CD4-positive, alpha-beta T cell treated with Interleukin-1 beta for 1 hour (primary cell): Measurements from ENCODE around the gene EDEM1.
A peak's percentile ranks its signal among the peaks of the same experiment; 100 is the strongest.
"Not testable (repeated sequence)": the region's sequence is repeated elsewhere in the genome, so short reads cannot be mapped to it uniquely, and the experiment has no call there.

Experiments
- DNase-seq, 2 donors: peaks; one replicate each; pipeline ENCODE4 v3.0.0-alpha.2; 2020 to 2022

EDEM1 gene

DNA sequence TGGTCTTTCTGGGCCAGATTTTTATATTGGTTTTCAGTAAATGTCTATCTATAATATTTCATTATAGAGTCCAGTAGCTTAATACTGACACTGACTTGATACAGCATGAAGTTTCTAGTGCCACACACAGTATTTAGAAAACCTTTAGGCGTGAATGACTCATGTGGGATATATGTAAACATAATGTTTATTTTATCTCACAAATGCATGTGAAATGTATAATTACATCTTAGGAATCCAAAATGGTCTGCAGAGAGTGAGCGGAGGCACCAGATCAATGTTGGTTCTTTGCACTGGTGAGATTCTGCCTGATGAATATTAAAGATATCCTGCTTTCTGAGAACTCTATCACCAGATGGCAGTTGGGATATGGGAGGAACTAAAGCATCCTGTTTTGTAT is 8.5 kb upstream of the EDEM1 start:
- DNase-seq = not testable (repeated sequence)

GRCh38 chr3:5181469-5182141 is 5.9 kb upstream of the EDEM1 start:
- DNase-seq = peak in 1 of 2 donors; percentile 35

- not testable (repeated sequence) for DNase-seq
Measured at GRCh38 chr3:5183714-5184113, 3.8 kb upstream of the EDEM1 start.

DNA sequence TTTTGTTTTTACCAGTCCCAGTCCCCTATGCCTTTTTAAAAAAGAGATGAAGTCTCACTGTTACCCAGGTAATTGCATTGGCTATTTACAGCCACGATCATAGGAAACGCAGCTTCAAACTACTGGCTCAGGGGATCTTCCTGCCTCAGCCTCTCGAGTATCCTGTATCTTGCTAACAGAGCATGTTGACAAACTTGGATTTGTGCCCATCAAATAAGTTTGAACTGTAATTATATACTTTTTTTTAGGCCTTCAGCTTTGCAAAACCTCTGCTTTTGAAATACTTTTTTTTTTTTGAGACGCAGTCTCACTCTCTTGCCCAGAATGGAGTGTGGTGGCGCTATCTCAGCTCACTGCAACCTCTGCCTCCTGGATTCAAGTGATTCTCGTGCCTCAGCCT is 3.0 kb upstream of the EDEM1 start:
- DNase-seq = no peak

- no peak for DNase-seq
Measured at GRCh38 chr3:5185093-5185673, 2.3 kb upstream of the EDEM1 start.

- DNase-seq = peak in 1 of 2 donors; percentile 33
Measured at GRCh38 chr3:5186089-5186857, 1.2 kb upstream of the EDEM1 start.

DNA sequence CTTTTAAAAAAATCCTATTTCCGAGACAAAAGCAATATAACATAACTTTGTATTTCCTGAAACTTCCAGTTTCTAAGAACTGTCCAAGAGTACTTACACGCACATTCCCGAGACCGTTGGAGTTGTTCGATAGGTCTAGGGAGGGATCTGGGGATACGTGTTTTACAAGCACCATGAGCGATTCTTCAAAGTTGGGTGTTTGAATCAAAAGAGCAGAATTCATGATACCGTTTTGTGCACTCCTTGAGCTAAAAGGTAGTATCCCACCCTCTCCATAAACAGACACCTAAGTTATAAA is 700 bp upstream of the EDEM1 start:
- DNase-seq = no peak

GRCh38 chr3:5187920-5188418 is 462 bp downstream of the EDEM1 start:
- peak; percentile 52 for DNase-seq

DNA sequence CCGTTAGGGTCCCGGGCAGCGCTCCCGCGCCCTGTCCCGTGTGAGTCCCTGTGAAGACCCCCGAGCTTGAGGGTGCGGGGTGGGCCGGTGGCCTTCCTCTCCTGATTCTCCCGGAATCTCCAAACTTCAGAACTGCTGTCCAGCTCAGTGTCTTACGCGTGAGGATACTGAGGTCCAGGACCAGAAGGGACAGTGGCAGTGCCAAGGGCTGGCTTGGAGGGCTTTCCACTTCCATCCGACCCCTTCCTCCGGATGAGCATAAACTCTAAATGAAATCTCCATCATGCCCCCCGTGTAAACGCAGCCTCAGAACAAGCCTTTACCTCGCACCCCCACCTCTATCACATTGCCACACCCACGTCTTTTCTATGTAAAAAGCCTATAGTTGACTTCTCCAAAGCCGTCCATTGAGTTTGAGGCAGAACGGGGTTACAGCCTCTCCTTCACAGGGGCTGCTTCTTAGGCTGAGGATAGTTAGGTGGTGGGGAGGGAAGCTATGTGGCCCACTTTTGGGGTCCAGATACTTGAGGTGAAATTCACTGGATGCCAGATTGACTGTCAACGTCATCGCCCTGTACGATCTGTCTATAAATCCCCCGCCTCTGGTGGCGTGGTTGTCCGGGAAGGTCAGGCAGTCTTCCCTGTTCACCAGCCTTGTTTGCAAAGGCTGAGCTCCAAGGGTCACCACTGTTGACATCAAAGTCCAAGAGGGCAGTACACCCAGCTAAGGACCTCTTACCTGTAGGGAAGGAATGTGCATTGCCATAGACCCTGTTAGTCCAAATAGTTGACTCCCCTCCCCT is 1.1 kb downstream of the EDEM1 start:
- peak; percentile 62 to 65 for DNase-seq

GRCh38 chr3:5190147-5190791 is 2.8 kb downstream of the EDEM1 start:
- no peak for DNase-seq

DNA sequence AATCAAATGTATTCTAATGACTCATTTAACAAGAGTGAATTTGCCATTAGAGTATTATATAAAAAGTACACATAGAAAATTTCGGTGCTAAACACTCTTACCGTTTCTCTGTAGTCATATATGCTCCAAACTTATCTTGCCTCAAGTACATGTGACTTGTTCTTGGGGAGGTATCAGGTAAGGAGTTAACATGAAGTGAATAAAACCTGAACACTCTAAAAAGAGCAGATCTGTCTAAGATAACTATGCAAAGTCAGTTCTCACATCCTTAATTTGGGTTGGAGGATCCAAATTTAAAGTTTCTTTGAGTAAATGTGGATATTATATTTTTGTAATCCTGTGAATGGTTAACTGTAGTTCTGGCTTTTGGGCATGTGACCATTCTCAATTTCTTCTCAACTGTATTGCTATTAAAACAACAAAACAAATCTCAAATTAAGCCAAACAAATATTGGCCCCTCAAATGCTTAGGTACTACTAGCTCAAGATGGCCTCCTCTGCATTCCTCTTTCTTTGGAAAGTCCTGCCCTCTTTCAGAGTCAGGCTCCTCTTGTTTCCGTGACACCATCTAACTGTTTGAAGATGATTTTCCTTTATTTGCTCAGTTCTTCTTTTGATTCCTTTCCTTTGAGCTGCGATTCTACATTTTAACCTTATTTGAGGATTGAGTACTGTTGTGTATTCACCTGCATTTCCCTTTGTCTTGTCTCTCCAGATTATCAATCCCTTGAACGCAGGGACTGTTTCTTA is 4.2 kb downstream of the EDEM1 start:
- DNase-seq = no peak

DNA sequence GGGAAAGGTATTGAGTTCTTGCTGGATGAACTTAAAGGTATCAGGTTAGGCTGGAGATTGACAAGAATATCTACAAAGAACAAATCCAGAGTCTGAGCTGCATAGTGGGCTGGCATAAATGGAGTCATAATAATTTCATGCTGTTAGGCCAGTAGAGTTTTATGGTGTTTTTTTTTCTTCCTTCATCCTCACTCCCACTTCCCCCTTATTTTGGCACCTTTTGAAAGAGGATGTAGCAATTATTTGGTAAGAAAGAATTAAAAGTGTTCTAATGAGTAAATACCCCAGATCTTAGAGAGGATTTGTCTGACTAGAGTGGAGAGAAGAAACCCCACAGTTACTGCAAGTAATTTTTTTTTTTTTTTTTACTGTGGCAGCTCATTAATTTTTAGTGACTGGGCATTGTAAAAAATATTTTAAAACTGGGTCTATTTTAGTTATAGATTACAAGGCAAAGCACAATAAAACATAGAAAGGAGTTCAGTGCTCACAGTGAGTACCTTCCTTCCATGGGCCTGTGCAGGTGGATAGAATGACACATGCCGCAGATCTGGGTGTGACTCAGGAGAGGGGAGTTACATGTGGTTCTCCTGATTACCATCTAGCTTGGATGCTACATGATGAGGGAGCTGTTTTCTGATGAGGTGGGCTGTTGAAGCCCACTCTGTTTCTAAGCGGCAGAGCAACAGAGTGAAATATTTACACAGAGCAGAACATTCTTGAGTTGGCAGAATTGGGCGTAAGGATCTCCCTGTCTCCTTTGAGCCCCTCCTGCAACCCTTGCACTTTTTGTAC is 5.3 kb downstream of the EDEM1 start:
- no peak for DNase-seq

DNA sequence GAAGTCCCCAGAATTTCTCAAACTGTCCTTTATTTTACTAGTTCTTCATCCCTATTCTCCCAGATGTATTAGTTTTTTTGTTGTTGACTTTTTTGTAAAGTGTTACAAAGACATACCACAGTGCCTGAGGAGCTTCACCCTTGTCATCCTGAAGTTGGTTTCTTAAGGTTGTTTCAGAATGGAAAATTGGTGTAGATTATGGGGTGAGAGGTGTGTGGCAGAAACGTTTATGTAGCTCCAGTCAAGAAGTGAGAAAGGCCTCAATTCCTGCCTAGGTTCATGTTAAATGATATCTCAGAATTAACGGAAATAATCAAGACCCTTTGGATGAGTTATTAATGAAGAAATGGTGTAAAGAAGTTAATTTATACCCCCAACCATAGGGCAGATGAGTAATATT is 6.8 kb downstream of the EDEM1 start:
- DNase-seq = no peak

GRCh38 chr3:5194801-5195509 is 7.4 kb downstream of the EDEM1 start:
- DNase-seq = peak; percentile 43 to 60

GRCh38 chr3:5195605-5196004 is 8.1 kb downstream of the EDEM1 start:
- DNase-seq = peak; percentile 39 to 55

DNA sequence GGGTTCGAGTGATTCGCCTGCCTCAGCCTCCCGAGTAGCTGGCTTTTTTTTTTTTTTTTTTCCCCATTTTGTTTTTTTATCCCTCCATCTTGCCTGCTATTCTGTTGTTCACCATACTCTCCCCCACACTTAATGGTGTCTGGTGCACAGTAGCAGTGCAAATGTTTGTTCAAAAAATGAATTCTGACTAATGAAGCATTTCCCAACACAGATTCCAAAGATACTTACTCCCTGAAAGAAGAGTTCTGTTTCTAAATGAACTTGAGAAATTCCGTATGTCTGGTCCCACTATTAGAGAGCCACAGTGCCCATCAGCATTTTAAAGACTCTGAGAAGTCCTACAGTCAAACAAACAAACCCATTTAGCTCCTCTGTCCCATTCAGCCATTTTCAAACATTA is 9.5 kb downstream of the EDEM1 start:
- DNase-seq = no peak

DNA sequence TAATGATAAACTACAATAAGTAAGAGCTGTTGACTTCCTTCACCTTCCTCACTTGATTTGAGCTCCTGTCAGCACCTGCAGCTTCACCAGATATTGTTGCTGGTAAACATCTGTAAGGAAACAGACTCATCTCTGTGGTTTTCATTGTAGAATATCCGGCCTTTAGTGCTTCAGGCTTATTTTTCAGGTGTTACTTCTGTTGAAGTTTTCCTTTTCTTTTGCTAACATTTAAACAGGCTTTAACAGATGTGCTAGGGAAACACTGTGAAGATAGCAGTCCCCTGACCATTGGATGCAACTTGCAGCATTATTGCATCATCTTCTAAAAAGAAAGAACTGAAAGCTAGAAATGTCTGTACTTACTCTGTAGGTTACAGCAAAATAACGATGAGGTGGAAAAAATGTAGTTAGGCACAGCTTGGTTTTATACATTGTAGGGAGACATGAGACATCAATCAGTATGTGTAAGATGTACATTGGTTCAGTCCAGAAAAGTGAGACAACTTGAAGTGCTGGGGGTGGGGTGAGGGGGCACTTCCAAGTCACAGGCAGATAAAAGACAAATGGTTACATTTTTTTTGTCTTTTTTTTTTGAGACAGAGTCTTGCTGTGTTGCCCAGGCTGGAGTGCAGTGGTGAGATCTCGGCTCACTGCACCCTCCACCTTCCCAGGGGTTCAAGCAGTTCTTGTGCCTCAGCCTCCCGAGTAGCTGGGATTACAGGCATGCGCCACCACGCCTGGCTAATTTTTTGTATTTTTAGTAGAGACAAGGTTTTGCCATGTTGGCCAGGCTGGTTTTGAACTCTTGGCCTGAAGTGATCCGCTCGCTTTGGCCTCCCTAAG is 10.2 kb downstream of the EDEM1 start:
- DNase-seq = peak; percentile 39 to 64

GRCh38 chr3:5198313-5198677 is 10.8 kb downstream of the EDEM1 start:
- no peak for DNase-seq

GRCh38 chr3:5198986-5199731 is 11.7 kb downstream of the EDEM1 start:
- DNase-seq = peak in 1 of 2 donors; percentile 54
